Amygdala (tissue), 56 donors: ENCODE results near the gene KRT23.

Experiments
- DNase-seq, 56 donors: peaks; one replicate each; lab custom pipeline; 2025; lab: John Stamatoyannopoulos, UW

The KRT23 gene

GRCh38 chr17:40873801-40874200, 63.6 kb downstream of the KRT23 start:
- DNase-seq, result no peak

GRCh38 chr17:40873255-40873654, 64.2 kb downstream of the KRT23 start:
- no peak for DNase-seq
